Measurements from ENCODE around the gene DNAI7.
A peak's percentile ranks its signal among the peaks of the same experiment; 100 is the strongest.

Gene DNAI7

GRCh38 chr12:25065035-25065434 lies 129.9 kb downstream of the DNAI7 start:
- Histone ChIP-seq H3K27ac (ENCODE audit: low read length) (no peak overlapping the region), H3K4me3 (ENCODE audit: low read length) (no peak overlapping the region), H3K4me1 (ENCODE audit: insufficient read depth, low read length) (peaks cover 15% of the 10 kb centered on the region), H3K36me3 (ENCODE audit: insufficient read depth, low read depth, low read length) (no peaks in the 10 kb centered on the region), H3K9ac (ENCODE audit: low read depth, low read length) (no peak overlapping the region), H3K9me3 (ENCODE audit: insufficient read depth, low read depth, low read length) (no peaks in the 10 kb centered on the region), H3K27me3 (ENCODE audit: insufficient read depth, low read length) (no peaks in the 10 kb centered on the region)

DNA sequence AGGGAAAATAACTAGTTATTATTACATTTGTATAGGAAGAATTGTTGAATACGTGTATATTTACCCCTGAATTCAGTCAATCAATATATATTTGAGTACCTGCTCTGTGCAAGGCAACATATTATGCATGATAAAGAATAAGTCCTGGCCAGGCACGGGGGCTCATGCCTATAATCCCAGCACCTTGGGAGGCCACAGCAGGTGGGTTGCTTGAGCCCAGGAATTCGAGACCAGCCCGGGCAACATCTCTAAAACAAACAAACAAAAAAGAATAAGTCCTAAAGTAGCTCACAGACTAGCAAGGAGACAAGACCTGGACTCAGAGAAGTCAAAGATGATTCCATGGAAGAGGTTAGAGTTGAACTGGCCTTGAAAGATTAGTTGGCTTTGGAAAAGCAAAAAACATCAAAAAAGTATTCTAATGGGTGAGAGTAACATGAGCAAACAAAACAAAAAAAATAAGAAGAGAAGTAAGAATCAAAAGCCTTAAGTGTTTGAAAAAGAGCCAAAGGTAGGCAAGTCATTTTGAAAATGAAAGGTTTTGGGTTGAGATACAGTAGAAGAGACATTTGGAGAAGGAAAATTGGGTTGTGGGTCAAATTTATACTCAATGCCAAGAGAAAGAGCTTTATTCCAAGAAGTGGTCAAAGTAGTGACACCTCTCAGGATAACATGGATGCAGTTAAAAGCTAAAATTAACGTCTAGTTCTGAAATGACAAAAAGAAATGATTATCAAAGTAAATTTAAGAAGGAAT lies 130.9 kb downstream of the DNAI7 start:
- Histone ChIP-seq H3K27me3 (ENCODE audit: insufficient read depth, low read length) (no peaks in the 10 kb centered on the region), H3K36me3 (ENCODE audit: insufficient read depth, low read depth, low read length) (no peaks in the 10 kb centered on the region), H3K27ac (ENCODE audit: low read length) (no peak overlapping the region), H3K9me3 (ENCODE audit: insufficient read depth, low read depth, low read length) (no peaks in the 10 kb centered on the region), H3K4me1 (ENCODE audit: insufficient read depth, low read length) (peaks cover 15% of the 10 kb centered on the region), H3K4me3 (ENCODE audit: low read length) (peak overlapping the region; percentile 10; the same call in 1 of the 2 replicates), H3K9ac (ENCODE audit: low read depth, low read length) (no peak overlapping the region)

- no peak overlapping the region for H3K27ac ChIP-seq (ENCODE audit: low read length)
- H3K9ac ChIP-seq (ENCODE audit: low read depth, low read length) = no peak overlapping the region
- H3K36me3 ChIP-seq (ENCODE audit: insufficient read depth, low read depth, low read length) = no peaks in the 10 kb centered on the region
- H3K4me1 ChIP-seq (ENCODE audit: insufficient read depth, low read length) = peaks cover 2% of the 10 kb centered on the region; the same call in 1 of the 2 replicates
- H3K27me3 ChIP-seq (ENCODE audit: insufficient read depth, low read length) = no peaks in the 10 kb centered on the region
- no peaks in the 10 kb centered on the region for H3K9me3 ChIP-seq (ENCODE audit: insufficient read depth, low read depth, low read length)
- H3K4me3 ChIP-seq (ENCODE audit: low read length) = no peak overlapping the region
These were observed 136.3 kb downstream of the DNAI7 start for GRCh38 chr12:25058658-25059058.
